T-helper 2 cell treated with Interferon-gamma antibody and Interleukin-4, amounts not matched to agents 100 ng/mL and 5 ng/mL, for 36 hours (primary cell): ENCODE data around the gene NOC2L. TPM values are rescaled to one million over a fixed set of nuclear protein-coding genes. Genes with fewer than 3 reads are reported as not detected.

Experiments
- intact Hi-C: fragments of 100-400 bp; cut with micrococcal nuclease; formaldehyde crosslinking; loops from one replicate; pipeline ENCODE4 v1.15.1; 2023
- total RNA-seq: library from RNA; stranded (reverse); gene quantifications from 2 replicates; pipeline ENCODE4 v1.2.3, GENCODE V29; 2022

Gene NOC2L
- total RNA-seq, 1 donor from 2014 or later = 90.7 TPM

DNA sequence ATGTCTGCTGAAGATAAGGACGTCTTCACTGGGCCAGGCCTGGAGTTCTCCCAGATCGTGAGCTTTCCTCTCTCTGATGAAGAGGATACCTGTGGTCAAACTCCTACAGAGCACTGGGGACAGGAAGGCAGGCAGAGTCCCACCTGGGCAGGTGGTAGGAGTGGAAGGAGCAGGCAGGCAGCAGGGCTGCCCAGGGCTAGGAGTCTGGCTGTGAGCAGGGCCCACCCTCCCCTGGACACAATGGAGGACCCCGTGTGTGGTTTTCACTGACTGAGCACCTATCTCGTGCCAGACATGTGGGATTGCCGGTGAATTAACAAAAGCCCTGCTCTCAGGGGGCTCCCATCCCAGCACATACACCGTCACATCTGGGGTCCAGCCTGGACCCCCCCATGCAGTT, 40.2 kb downstream of the NOC2L start:
- intact Hi-C loops = no loop called here

DNA sequence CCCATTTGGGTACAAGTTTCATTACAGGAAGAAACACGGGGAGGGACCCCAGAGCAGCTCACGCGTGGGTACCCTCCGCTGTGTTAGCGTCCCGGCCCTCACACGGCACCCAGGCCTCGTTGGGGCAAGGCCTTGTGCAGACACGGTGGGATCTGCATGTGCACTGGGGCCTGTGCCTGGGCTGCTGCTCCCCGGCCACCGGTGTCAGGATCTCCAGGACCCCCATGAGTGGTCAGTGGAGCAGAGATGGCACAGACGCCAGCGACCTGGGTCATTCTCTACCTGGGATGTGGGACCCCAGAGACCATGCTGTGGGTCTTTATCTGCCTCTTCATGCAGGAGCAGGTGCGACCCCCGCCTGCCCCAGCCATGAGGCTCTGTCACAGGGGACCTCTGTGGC, 40.7 kb downstream of the NOC2L start:
- intact Hi-C loops = no loop called here

DNA sequence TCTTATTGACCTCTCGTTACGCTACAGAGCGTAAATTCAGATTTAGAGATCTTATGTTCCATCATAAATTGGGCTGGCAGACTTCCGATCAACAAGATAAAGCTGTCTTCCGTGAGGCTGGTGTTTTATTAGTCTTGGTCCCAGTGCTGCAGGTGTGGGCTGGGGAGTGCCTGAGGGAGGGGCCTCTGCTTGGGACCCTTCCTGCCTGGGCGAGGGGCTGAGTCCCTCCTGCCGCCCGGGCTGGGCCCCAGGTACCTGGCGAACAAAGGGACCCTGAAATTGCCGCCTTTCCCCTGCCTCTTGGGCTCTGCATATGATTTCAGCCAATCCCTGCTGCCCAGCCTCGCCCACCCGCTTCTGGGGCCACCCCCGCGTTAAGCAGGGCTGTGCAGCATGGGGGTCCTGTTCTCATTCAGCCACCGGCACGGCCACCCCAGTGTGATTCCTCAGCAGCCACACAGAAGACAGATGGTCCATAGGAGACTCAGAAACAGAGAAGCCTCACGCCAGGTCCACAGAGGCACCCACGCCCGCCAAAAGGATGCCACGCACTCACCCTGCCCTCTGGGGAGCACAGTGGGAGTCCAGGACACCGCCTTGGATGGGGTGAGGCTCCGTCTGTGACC, 41.5 kb downstream of the NOC2L start:
- intact Hi-C loops = no loop called here

DNA sequence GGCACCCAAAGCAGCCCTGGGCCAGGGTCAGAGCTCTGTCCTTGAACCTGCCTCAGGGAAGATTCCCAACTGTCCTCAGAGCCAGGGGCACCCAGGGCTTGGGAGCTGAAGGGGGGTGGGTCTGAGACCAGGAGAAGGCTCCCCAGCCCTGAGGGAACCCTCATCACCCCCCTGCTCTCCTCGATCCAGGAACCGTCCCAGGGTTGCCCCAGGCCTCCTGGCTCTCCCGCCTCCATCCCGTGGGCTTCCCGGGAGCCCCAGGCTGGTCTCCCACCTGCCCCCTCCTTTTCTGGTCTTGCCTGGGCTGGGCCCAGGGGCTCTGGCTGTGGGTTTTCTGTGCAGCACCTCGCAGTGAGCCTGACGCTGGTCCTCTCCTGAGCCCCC, 42.0 kb downstream of the NOC2L start:
- intact Hi-C loops = no loop called here

DNA sequence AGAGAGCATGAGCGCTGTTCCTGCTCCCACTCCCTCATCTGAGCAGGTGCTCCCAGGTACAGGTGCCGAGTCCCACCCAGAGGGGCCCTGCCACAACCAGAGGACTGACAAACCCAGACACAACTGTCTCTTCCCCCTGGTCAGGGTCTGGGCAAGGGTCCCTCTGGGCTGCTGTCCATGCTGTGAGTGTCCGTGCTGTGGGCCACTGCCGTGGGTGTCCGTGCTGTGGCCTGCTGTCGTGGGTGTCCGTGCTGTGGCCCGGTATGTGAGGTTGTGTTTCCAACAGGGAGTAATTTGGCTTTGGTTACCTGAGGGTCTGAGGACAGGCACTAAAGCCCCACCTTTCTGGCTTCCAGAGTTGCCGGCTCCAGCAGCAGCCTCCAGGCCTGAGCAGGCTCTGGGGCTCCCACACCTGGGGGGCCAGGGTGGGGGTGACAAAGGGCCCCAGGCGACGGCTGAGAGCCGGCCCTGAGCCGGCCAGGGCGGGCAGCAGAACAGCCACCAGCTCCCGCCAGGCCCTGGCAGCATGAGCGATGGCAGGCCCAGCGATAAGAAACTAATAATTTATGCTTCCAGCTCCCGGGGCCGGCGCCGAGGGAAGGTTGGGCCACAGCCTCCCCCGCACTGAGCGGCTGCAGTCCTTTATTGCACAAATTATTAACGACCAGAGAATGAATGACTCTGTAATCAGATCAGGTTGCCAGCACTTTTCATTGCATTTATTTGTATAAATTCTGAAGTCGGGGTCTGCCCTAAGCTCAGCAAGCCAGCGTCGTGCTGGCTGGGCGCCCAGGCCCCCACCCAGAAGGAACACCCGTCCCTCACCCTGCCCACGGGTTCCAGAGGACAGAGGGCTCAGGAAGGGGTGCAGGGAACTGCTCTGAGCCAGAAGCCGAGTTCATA, 42.6 kb downstream of the NOC2L start:
- intact Hi-C loops = no loop called here

DNA sequence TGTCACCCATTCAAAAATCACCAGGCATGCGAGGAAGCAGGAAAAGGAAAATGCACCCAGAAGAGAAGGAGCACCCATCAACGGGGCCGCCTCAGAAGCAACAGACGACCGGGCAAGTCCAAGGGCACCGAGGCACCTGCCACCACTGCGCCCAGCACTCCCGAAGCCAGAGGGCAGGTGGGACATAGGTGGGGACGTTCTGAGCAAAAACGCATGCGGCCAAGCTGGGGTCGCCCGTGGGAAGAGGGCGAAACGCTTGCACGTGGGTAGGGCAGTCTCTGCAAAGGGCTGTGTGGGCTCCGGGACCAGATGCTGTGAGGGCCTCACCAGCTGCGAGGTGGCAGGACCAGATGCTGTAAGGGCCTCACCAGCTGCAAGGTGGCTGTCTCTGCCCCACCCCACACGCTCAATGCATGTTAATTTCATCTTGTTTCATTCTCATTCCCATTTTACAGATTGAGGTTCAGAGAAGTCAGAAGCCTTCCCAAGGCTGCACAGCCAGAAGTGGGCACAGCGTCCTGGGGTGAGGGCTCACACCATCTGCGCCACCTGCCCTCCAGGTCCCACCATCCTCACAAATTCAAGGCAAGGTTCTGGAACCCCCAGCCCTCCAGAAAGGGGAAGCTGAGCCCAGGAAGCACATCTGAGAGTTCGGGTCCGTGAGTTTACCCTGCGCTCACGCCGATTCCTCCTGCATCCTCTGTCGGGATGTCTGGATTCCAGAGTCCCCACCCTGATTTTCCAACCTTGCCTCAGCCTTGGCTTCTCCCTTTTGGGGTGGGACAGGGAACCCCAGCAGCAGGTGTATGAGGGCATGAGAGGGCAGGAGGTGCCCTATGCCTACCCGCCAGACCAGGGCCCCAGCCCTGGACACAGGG, 43.5 kb downstream of the NOC2L start:
- intact Hi-C loops = no loop called here

DNA sequence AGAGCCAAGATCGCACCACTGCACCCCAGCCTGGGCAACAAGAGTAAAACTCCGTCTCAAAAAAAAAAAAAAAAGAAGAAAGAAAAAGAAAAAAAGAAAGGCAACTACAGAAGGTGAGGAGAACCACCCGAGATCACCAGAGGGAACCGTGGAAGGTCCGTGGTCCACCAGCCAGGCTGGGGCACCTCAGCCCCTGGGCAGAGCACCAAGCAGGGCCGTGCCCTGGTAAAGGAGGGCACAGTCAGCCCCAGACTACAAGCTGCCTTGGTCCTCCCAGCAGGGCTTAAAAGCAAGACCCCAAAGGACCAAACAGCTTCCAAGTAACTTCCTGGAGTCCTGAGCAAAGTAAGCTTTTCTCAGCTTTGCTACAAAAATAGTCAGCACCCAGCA, 44.2 kb downstream of the NOC2L start:
- intact Hi-C loops = no loop called here

DNA sequence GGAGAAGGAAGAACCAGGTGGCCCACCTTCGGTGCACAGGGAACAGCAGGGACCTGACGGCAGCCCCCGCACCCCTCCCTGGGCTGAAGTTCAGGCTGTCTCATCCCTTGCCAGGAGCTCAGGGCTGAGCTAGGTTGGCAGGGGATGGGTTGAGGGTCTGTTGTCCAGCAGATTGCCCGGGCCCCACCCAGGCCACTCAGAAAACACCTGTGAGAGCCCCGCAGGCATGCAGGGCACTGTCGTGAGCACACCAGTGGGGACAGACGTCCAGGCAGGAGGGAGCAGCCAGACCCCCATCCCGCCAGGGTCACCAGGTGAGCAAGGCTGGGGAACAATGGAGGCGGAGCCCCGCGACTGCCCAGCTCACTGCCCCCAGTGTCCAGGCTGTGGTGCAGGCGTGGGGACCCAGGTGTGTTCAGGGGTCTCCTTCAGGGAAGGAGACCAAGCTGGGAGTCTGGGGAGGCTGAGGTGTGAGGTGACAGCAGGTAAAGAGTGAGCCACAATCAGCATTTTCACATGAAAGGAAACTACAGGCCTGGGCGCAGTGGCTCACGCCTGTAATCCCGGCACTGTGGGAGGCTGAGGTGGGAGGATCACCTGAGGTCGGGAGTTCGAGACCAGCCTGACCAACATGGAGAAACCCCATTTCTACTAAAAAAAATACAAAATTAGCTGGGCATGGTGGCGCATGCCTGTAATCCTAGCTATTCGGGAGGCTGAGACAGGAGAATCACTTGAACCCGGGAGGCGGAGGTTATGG, 44.7 kb downstream of the NOC2L start:
- intact Hi-C loops = no loop called here

DNA sequence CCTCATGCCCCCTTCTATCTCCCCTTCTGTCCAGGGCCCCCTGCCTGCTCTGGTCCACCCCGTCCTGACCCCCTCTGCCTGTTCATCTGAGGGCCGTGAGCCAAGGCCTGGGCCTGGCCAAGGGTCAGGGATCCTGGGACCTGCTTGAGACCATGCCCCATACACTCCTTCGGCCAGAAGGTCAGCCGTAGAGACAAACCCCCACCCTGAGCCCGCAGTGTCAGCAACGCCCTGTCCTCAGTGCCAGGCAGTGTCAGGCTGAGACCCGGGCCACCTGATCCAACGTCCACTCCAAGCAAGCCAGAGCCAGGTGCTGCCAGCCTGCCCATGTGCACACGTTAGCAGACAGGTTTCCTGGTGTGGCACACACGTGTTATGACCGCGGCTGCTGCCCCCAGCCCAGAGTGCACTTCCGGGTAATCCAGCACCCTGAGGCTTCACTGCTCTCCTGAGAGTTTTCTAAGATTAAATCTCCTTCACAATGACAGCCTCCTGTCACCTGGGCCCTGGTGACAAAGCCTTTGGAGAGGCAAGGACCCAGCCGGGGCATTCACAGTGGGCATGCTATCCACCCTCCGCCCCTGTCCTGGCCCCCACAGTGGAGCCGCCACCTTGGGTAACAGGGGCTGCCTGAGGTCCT, 45.4 kb downstream of the NOC2L start:
- intact Hi-C loops = no loop called here

DNA sequence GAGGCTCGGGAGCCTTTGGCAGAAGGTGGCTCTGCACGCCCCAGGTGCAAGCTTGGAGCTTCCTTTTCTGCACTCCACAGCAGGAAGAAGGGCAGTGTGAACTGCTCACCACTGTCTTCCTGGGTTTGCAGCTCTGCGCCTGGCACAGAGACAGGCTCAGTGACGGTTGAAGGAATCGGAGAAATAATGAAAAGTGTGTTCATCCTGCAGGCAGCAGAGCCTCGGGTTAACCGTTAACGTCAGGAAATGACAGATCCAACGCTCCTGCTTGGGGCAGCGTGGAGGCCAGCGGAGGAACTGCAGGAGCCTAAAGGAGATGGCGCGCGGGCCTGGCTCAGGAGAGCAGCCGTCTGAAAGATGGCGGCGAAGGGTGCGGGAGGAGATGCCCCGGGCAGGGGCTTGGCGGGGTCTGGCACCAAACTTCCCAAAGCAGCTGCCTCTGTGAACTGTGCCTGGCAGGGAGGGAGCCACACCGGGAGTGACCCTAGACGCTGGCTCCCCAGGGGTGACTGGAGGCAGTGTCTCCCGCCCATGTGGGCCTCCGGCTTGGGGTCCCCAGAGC, 46.2 kb downstream of the NOC2L start:
- intact Hi-C loops = no loop called here

DNA sequence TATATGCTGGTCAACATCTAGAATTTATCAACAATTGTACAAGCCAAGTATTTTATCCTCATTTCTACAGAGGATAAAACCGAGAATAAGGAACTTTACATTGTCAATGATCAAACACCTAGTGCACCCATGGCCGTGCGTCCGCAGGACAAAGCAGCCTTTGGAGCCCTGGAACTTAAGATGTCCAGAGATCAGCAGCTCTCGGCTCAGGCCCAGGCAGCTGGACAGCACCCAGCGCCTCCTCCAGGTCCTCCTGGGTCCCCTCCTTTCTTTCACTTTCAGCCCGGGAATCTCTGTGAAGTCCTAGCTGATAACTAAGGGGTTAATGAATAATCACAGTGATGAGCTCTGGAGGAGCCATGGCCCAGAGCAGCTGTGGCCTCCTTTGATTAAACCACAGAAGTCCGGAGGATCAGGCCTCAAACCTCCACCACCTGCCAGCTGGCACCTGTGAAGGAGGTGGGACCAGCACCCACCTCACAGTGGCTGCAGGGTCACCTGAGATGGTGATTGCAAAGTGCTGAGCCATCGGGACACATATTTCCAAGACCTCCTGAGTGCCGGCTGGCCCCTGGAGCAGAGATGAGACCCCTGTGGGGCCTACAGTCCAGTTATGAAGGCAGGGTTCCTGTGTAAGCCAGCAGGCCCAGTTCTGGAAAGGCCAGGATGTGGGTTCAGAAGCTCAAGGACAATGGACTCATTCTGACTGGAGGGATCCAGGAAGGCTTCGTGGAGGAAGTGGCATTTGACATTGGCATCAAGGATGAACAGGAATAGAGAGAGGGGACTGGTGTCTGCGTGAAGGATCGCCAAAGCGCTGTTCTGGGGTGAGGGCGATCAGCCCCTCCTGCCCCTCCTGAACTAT, 46.9 kb downstream of the NOC2L start:
- intact Hi-C loops = no loop called here

DNA sequence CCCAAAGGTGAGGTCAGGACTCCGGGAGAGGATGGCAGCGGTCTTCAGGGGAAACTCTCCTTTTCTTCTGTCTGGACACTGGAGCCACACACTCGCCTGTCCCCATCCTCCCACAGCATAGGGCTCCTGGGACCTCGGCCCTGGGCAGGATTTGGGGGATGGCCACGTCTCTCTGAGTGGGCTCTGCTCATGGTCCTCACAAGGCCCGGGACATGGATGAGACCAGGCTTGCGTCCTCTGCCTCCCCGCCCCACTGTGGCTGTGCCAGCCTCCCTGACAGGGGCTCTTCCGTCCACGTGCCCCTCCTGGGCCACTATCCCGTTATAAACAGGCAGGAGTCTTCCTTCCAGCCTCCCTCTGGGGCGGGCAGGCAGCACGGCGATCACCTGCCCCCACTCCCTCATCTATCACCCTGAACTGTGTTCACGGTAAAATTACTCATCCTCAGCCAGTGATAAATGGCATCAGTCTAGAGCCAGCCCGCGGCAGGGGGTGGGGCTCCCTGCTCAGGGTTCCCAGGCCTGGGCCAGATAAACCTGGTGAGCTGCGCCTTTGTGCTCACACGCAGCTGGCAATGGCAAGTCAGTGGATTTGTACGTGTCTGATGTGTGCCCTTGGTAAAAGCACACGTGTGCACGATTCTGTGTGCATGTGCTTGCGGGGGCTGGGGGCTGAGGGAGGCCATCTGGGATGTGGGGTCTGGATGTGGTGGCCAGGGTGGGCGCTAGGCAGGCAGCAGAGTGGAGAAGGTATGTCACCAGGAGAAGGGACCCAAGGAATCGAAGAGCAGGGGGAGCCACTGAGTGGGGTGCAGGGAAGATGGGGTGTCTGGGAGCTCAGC, 48.0 kb downstream of the NOC2L start:
- intact Hi-C loops = no loop called here

DNA sequence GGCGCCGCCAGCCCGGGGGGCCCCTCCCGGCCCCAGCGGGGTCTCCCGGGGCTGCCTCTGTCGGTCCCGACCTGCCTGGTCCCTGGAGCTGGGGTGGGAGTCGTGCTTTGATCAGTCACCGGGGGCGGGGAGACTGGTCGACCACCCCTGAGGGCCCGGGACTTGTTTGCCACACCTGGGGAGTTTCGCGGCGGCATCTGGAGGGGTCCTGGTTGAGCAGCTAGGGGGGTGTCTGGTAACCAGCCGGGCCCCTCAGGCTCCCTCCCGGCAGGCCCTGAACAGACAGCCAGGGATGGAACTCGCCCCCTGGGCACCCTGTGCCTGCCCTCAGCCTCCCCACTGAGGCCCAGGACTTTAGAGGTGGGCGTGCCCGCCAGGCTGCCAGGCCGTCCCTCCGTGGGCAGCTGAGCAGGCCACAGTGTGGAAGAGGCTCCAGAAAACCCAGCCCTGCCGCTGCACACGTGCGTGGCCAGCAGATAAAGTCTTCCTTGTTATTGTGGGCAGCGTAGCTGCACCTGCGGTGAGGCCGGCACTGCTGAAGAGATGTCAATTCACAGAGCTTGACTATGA, 48.7 kb downstream of the NOC2L start:
- intact Hi-C loops = no loop called here

DNA sequence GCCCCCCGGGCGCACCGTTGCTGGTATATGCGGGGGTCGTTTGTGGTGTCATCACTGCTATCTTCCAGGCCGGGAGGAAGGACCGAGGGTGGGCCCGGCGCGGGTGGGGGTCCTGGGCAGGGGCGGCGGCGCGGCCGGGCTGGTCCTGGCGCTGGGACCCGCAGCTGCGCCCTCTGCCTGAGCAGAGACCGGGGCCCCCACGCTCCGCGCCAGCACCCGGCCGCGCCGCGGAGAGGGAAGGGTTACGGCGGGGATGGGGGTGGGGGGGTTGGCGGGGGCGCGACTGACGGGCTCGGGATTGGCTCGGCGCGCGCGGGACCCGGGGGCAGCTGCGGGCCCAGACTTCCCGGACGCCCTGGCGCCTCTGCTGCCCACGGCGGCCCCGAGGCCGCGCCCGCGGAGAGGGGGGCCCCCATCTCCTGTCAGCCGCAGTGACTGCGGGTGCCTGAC, 49.2 kb downstream of the NOC2L start:
- intact Hi-C loops = loop anchor here (5.0 kb wide), 1 partner anchor 67 kb away; no protein-coding TSS in a partner anchor

DNA sequence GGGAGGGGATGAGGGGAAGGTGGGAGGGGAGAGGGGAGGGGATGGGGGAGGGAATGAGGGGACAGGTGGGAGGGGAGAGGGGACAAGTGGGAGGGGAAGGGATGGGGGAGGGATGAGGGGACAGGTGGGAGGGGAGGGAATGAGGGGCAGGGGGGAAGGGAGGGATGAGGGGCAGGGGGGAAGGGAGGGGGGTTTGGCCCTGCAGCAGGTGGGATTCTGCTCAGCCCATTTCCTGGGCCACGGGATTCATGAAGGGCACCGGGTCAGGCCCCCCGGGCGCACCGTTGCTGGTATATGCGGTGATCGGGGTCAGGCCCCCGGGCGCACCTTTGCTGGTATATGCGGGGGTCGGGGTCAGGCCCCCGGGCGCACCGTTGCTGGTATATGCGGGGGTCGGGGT, 50.4 kb downstream of the NOC2L start:
- intact Hi-C loops = loop anchor here (5.0 kb wide), 1 partner anchor 69 kb away; no protein-coding TSS in a partner anchor

DNA sequence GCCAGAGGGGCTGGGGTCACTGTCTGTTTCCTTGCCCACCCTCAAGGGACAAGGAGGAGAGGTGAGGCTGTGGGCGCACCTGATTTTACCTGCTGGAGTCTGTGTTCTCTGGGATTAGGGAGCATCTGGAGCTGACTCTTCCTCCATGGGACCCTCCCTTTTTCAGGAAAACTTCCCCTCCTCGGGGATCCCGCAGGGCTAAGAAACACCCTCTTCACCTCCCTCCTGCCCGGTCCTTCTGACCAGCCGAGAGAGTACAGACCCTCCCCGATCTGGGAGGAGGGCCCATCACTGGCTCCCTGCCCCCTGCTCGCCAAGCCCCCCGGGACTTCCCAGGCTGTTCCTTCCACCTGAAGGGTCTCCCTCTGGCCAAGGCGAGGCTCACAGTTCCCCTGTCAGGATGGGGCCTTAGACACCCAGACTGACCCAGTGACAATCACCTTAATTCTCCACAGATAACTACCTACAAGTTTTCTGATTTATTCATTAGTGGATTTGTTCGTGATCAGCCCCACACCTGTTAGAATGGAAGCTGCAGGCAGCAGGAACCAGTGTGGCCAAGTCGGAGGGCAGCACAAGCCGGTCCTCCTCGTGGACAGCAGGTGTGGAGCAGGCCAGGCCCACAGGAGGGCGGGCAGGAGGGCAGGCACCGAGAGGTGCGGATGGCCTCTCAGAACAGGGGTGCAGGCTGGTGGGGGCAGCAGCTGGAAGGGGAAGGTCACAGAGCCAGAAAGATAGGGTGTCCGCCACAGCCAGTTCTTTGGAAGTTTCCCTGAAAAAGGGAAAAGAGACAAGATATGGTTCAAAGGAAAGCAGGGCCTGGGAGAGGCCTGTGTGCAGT, 51.2 kb downstream of the NOC2L start:
- intact Hi-C loops = loop anchor here (5.0 kb wide), 1 partner anchor 69 kb away; no protein-coding TSS in a partner anchor
